Heart right ventricle (tissue), 16 donors: Measurements from ENCODE around the gene TJP3. TPM values are rescaled to one million over a fixed set of nuclear protein-coding genes. Genes with fewer than 3 reads are reported as not detected.

Source experiments
- ATAC-seq, 8 donors: fragments of 200-7000 bp; cut with Tn5 transposase; one replicate each; pipeline ENCODE4 v1.9.1; 2020; ENCODE audit warnings: mild to moderate bottlenecking in 8 of 8, moderate library complexity in 8 of 8, moderate number of reproducible peaks in 1 of 8
- DNase-seq, 2 donors: peaks; one replicate each; pipeline ENCODE4 v3.0.0-alpha.2; 2020
- H3K27ac ChIP-seq, 10 donors: fragments of 200-600 bp; sonication (generic) in 2 of 10; one replicate each; pipeline versions ENCODE4 v1.5.0 to v1.8.0; 2020 to 2022; ENCODE audit warnings: mild to moderate bottlenecking in 3 of 10
- H3K27me3 ChIP-seq, 7 donors: fragments of 200-600 bp; one replicate each; pipeline ENCODE4 v1.8.0; 2021 to 2022; ENCODE audit warnings: mild to moderate bottlenecking in 2 of 7
- H3K36me3 ChIP-seq, 9 donors: fragments of 200-600 bp; sonication (generic) in 1 of 9; one replicate each; pipeline versions ENCODE4 v1.5.0 to v1.8.0; 2020 to 2022; ENCODE audit warnings: mild to moderate bottlenecking in 2 of 9
- H3K4me1 ChIP-seq, 9 donors: fragments of 200-600 bp; sonication (generic) in 1 of 9; one replicate each; pipeline versions ENCODE4 v1.5.0 to v1.8.0; 2020 to 2022; ENCODE audit warnings: mild to moderate bottlenecking in 4 of 9
- H3K4me3 ChIP-seq, 10 donors: fragments of 200-600 bp; sonication (generic) in 2 of 10; one replicate each; pipeline versions ENCODE4 v1.5.0 to v1.8.0; 2020 to 2022; ENCODE audit warnings: mild to moderate bottlenecking in 7 of 10, moderate library complexity in 2 of 10
- H3K9me3 ChIP-seq, 11 donors: fragments of 200-600 bp in 10 of 11; sonication (generic) in 2 of 11; one replicate each; pipeline versions ENCODE4 v1.5.0 to v1.8.0; 2013 to 2022; ENCODE audit warnings: mild to moderate bottlenecking in 2 of 11, control low read depth in 1 of 11, moderate library complexity in 1 of 11
- WGBS, 2 donors: extraction: QIAGEN DNeasy Blood & Tissue Kit; methylation state at CpG; one replicate each; pipeline ENCODE4 v1.1.7; 2013; ENCODE audit warnings: inconsistent platforms in 1 of 2; 5-methylcytosine and 5-hydroxymethylcytosine counted together
- intact Hi-C, 10 donors: fragments of 100-400 bp; cut with DNase I; formaldehyde crosslinking; loops; one replicate each; pipeline versions ENCODE4 v1.11.1 to v1.14.2; 2022
- polyA plus RNA-seq, 2 donors: library from polyadenylated mRNA; stranded (reverse); fragments of 200-250 nt; gene quantifications; one replicate each; pipeline ENCODE4 v1.2.3, GENCODE V29; 2013
- total RNA-seq, 10 donors: library from RNA; stranded (reverse); fragmentation: NEBNext Ultra II Directional in 3 of 10; extraction: Animal tissue kit (Norgen Biotek cat#: 25700) in 3 of 10; gene quantifications; one replicate each; pipeline versions ENCODE4 v1.2.1 to v1.2.4, GENCODE V29; 2021 to 2023
- TF ChIP-seq, protein P1 (sequence below), 9 donors: fragments of 200-600 bp; sonication (generic) in 2 of 9; IDR thresholded peaks; one replicate each; pipeline versions ENCODE4 v1.5.0 to v1.8.0; 2021 to 2022; ENCODE audit warnings: antibody characterized with exemption in 9 of 9, mild to moderate bottlenecking in 5 of 9, moderate library complexity in 1 of 9
- donor health status: Arrhythmogenic right ventricular cardiomyopathy.
- donor health status: ischemic (EF 13 %, LVEDD 7.1; RV severe dilation, severe dysfunction).
- donor health status: healthy with polysubstance abuse.
- donor health status: DM: no; HTN: yes; CAD: no.
- donor health status: DM: no; HTN: no; CAD: no.
- donor health status: ischemic (EF 25% LVEDD 6.9; RV normal size, moderate dysfunction).
- donor health status: ischemic (EF 25% LVEDD 5.7; RV mildly dilated, moderate dysfunction).
- donor health status: healthy.
- donor health status: DM: yes; HTN: yes; CAD: no.
- donor health status: Ischemic cardiomyopathy.
- donor health status: ischemic (EF 35%, LVEDD 5.7; RV mildly dilated, moderate dysfunction).
- donor health status: nonischemic (EF 11% LVEDD 7.7; RV severe dilation, severe dysfunction).
- donor health status: DM: yes; HTN: yes; CAD: no.
- donor health status: PGD.
- donor health status: ischemic (EF 29% LVEDD 5.4; RV normal size, mild dysfunction).
- donor health status: nonischemic (EF 23%, LVEDD 6.1; RV moderate dilation, normal function).

The TJP3 gene
- total and polyA plus RNA-seq, 12 donors = 0.06 to 0.49 (median 0.25) TPM; not detected in 8

DNA sequence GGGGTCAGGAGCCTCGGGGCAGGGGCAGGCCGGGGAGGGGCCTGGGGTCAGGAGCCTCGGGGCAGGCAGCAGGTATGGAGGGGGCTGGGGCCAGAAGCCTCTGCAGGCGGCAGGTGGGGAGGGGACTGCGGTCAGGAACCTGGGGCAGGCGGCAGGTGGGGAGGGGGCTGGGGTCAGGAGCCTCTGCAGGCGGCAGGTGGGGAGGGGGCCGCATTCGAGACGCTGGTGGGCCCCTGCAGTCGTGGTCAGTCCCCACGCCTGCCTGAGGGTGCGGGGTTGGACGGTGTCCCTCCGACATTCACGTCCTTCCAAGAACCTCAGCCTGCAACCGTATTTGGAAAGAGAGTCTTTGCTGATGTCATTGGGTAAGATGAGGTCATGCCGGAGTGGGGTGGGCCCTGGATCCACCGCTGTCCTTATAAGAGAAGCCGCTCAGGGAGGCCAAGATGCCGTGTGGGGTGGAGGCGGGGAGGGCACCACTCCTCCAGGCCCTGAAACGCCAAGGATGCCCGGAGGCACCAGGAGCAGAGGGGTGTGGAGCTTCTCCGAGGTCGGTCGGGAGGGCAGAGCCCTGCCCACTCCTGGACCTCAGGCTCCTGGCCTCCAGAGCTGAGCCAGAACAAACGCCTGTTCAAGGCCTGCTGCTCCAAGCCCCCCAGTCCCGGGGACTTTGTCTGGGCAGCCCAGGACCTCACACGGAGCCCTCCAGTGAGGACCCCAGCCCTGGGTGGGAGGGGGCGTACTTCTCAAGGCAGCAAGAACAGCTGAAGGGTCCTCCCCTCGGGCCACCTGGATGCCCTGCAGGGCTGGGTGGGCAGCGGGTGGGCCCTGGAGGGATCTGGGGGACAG is 38.0 kb upstream of the TJP3 start:
- TF ChIP-seq, protein P1, sequence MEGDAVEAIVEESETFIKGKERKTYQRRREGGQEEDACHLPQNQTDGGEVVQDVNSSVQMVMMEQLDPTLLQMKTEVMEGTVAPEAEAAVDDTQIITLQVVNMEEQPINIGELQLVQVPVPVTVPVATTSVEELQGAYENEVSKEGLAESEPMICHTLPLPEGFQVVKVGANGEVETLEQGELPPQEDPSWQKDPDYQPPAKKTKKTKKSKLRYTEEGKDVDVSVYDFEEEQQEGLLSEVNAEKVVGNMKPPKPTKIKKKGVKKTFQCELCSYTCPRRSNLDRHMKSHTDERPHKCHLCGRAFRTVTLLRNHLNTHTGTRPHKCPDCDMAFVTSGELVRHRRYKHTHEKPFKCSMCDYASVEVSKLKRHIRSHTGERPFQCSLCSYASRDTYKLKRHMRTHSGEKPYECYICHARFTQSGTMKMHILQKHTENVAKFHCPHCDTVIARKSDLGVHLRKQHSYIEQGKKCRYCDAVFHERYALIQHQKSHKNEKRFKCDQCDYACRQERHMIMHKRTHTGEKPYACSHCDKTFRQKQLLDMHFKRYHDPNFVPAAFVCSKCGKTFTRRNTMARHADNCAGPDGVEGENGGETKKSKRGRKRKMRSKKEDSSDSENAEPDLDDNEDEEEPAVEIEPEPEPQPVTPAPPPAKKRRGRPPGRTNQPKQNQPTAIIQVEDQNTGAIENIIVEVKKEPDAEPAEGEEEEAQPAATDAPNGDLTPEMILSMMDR (IDR thresholded peaks at IDR 0.05) = no peak
- H3K4me1 ChIP-seq = peaks cover 24 to 79% (median 60%) of the 10 kb centered on the region in 9 donors
- peaks cover 0 to 23% (median 0%) of the 10 kb centered on the region in 9 donors for H3K36me3 ChIP-seq
- intact Hi-C loops = loop anchor here in 7 of 10 donors (2.0 to 10.0 kb wide), 4 partner anchors 29 to 535 kb away; partner anchors contain the start of gene PIP5K1C (in 3 of the 7)
- peak; percentile 73 to 84 (median 78) for ATAC-seq
- H3K4me3 ChIP-seq = peak overlapping the region in 9 of 10 donors; percentile 28 to 52 (median 38)
- H3K27ac ChIP-seq = peak overlapping the region; percentile 90 to 100 (median 99)
- DNase-seq = peak; percentile 77 to 89
- peaks cover 0 to 10% (median 0%) of the 10 kb centered on the region in 7 donors for H3K27me3 ChIP-seq
- 30 to 41% methylated on average over 33 of the region's 33 CpGs for WGBS, 2 donors
- peaks cover 0 to 7% (median 0%) of the 10 kb centered on the region in 11 donors for H3K9me3 ChIP-seq

DNA sequence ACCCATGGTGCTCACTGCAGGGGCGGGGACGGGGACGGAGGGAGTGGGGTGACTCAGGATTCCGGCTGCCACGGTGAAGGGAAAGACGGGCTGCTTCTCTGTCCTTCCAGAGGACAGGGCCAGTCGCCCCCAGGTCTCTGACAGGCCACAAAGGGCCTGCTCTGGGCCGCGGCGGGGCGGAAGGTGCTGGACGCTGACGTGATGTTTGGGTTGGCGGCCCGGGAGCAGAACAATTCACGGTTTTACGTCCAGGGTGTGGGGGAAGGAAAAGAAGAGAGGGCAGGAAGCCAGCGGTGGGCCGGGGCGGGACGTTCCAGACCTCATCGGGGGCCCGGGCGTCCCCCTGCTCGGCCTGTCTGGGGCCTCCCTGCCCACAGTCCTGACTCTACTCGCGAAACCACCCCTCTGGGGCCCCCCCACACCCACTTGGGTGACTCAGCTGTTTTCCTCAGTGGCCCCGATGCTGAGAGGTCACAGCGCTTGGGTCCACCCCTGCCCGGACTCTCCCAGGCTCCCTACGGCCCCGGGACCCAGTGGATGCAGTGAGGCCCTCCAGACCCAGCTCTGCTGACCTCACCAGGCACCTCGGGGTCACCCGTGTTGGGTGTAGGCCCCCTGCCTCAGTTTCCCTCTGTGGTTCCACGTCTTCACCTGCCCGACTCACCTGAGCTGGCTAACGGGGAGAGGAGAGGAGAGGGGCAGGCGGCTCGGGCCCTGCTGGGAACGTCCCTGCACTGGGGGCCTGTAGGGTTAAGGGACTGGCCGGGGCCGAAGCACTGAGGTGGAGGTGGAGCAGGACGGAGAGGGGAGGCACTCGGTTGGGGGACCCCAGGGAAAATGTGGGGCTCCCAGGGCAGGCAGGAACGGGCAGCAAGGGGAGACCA is 37.1 kb upstream of the TJP3 start:
- peaks cover 0 to 10% (median 0%) of the 10 kb centered on the region in 7 donors for H3K27me3 ChIP-seq
- peaks cover 24 to 75% (median 55%) of the 10 kb centered on the region in 9 donors for H3K4me1 ChIP-seq
- peaks cover 0 to 7% (median 0%) of the 10 kb centered on the region in 11 donors for H3K9me3 ChIP-seq
- peak overlapping the region; percentile 90 to 100 (median 99) for H3K27ac ChIP-seq
- ATAC-seq = peak; percentile 65 to 88 (median 81)
- H3K4me3 ChIP-seq = peak overlapping the region in 9 of 10 donors; percentile 28 to 52 (median 38)
- intact Hi-C loops = loop anchor here in 1 of 10 donors (1.0 to 2.0 kb wide), 2 partner anchors 12 to 28 kb away; no protein-coding TSS in a partner anchor
- WGBS, 2 donors = 31 to 41% methylated on average over 45 of the region's 45 CpGs
- TF ChIP-seq, protein P1 (IDR thresholded peaks at IDR 0.05) = no peak
- peak; percentile 84 to 93 for DNase-seq
- H3K36me3 ChIP-seq = peaks cover 0 to 18% (median 0%) of the 10 kb centered on the region in 9 donors

DNA sequence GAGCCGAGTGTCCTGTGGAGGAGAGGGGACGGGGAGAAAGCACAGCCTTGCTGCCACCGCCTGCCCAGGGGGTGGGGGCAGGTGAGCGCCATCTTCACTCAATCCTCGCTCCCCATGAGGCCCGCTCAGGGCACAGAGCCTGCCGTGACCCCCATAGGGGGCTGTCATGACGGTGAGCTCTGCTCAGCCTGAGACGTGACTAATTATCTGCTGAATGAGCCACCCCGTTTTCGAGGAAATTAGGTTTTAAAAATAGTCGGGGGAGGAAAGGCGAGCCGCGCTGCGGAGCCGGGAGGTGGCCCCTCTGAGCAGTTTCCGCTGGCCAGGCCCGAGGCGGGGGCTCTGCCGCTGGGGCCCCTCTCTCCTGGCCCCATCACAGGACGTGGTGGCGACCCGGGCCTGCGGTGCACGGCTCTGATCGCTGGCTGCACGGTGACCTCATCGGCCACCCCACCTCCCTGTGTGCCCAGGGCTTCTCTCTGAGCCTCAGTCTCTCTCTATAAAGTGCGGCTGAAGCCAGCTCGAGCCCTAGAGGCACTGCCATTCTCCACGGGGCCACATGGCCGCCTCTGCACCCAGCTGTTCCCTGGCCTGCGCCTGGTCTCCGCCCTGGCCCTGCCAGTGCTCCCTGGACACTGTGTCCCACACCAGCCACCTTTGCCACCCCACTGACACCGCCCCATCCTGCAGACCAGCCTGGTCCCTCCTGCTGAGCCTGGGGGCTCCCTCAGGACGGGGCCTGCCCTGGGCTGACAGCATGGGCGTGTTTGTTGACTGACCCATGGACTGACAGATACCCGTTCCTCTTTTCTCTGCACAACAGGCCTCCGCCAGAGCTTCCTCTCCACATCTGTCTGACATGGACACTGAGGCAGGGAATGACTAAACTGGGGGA is 36.3 kb upstream of the TJP3 start:
- H3K4me3 ChIP-seq = peak overlapping the region in 9 of 10 donors; percentile 6 to 52 (median 38)
- ATAC-seq = peak in 7 of 8 donors; percentile 6 to 41 (median 24)
- peak overlapping the region; percentile 90 to 100 (median 99) for H3K27ac ChIP-seq
- intact Hi-C loops = loop anchor here in 1 of 10 donors (1.0 to 2.0 kb wide), 2 partner anchors 11 to 27 kb away; no protein-coding TSS in a partner anchor
- peaks cover 26 to 71% (median 52%) of the 10 kb centered on the region in 9 donors for H3K4me1 ChIP-seq
- whole genome bisulfite sequencing, 2 donors = 44 to 48% methylated on average over 40 of the region's 40 CpGs
- TF ChIP-seq, protein P1 (IDR thresholded peaks at IDR 0.05) = peak in 5 of 9 donors; percentile 25 to 49 (median 33)
- peaks cover 0 to 7% (median 0%) of the 10 kb centered on the region in 11 donors for H3K9me3 ChIP-seq
- peaks cover 0 to 10% (median 0%) of the 10 kb centered on the region in 7 donors for H3K27me3 ChIP-seq
- DNase-seq = no peak
- H3K36me3 ChIP-seq = peaks cover 0 to 10% (median 0%) of the 10 kb centered on the region in 9 donors
